DOHH2 (cell line): ENCODE measurements around the gene RHD.
A peak's percentile ranks its signal among the peaks of the same experiment; 100 is the strongest.
"Not testable (repeated sequence)": the region's sequence is repeated elsewhere in the genome, so short reads cannot be mapped to it uniquely, and the experiment has no call there.

Source experiments
- H3F3A ChIP-seq: fragments of 200-600 bp; sonication (generic), shearing (Covaris generic); 2 replicates; pipeline ENCODE4 v1.6.0; 2016; ENCODE audit warnings: antibody characterized with exemption, mild to moderate bottlenecking; ENCODE audit not compliant: control insufficient read depth, insufficient read depth
- H3K27ac ChIP-seq: fragments of 200-600 bp; sonication (generic); 2 replicates; pipeline ENCODE4 v1.5.1; 2014; ENCODE audit warnings: low read depth, mild to moderate bottlenecking, low read length, moderate library complexity
- H3K27me3 ChIP-seq: fragments of 200-600 bp; sonication (generic); 2 replicates; pipeline ENCODE4 v1.6.1; 2014; ENCODE audit warnings: mild to moderate bottlenecking, low read length, mixed read lengths; ENCODE audit not compliant: control insufficient read depth
- H3K36me3 ChIP-seq: fragments of 200-600 bp; sonication (generic); 2 replicates; pipeline ENCODE4 v1.6.1; 2014; ENCODE audit warnings: mild to moderate bottlenecking, low read length, moderate library complexity, mixed read lengths; ENCODE audit not compliant: control insufficient read depth
- H3K4me1 ChIP-seq: fragments of 200-600 bp; sonication (generic); 2 replicates; pipeline ENCODE4 v1.6.1; 2014; ENCODE audit warnings: mild to moderate bottlenecking, low read length, mixed read lengths; ENCODE audit not compliant: control insufficient read depth
- H3K4me2 ChIP-seq: fragments of 200-600 bp; sonication (generic); 2 replicates; pipeline ENCODE4 v1.6.0; 2014; ENCODE audit warnings: mild to moderate bottlenecking, low read length, moderate library complexity
- H3K4me3 ChIP-seq: fragments of 200-600 bp; sonication (generic); 2 replicates; pipeline ENCODE4 v1.5.1; 2014; ENCODE audit warnings: mild to moderate bottlenecking, low read length, mixed read lengths
- H3K79me2 ChIP-seq: fragments of 200-600 bp; sonication (generic); 2 replicates; pipeline ENCODE4 v1.6.1; 2014; ENCODE audit warnings: mild to moderate bottlenecking, low read length, mixed read lengths; ENCODE audit not compliant: control insufficient read depth
- H3K9me2 ChIP-seq: fragments of 200-600 bp; sonication (generic); replicated peaks from 2 replicates; pipeline ENCODE4 v1.6.1; 2014; ENCODE audit warnings: mild to moderate bottlenecking, low read length, mixed read lengths; ENCODE audit not compliant: control insufficient read depth
- H3K9me3 ChIP-seq: fragments of 200-600 bp; sonication (generic); 2 replicates; pipeline ENCODE4 v1.6.1; 2014; ENCODE audit warnings: antibody characterized with exemption, low read length, mixed read lengths; ENCODE audit not compliant: control insufficient read depth, insufficient read depth
- H4K20me1 ChIP-seq: fragments of 200-600 bp; sonication (generic); 2 replicates; pipeline ENCODE4 v1.6.0; 2014; ENCODE audit warnings: low read depth, mild to moderate bottlenecking, antibody characterized with exemption, low read length, moderate library complexity; ENCODE audit not compliant: control insufficient read depth, insufficient read depth
- CTCF ChIP-seq: fragments of 200-600 bp; sonication (generic); IDR thresholded peaks from one replicate; pipeline ENCODE4 v1.5.1; 2014; ENCODE audit warnings: antibody characterized with exemption, mild to moderate bottlenecking, low read depth, low read length; ENCODE audit not compliant: poor library complexity, severe bottlenecking
- EZH2phosphoT487 ChIP-seq: fragments of 200-600 bp; sonication (generic); IDR thresholded peaks from 2 replicates; pipeline ENCODE4 v1.6.1; 2017; ENCODE audit warnings: borderline replicate concordance, mild to moderate bottlenecking, antibody characterized with exemption, low read length, moderate library complexity, mixed read lengths

The RHD gene

GRCh38 chr1:25256578-25256965, 15.7 kb upstream of the RHD start:
- Histone ChIP-seq H3F3A (no peaks in the 10 kb centered on the region), H3K4me1 (no peaks in the 10 kb centered on the region), H3K36me3 (no peaks in the 10 kb centered on the region), H3K9me3 (no peaks in the 10 kb centered on the region), H4K20me1 (no peaks in the 10 kb centered on the region), H3K27ac (no peak overlapping the region), H3K9me2 (no peaks in the 10 kb centered on the region), H3K27me3 (no peaks in the 10 kb centered on the region), H3K79me2 (no peaks in the 10 kb centered on the region), H3K4me2 (no peak overlapping the region), H3K4me3 (no peak overlapping the region)
- no peak for TF ChIP-seq EZH2phosphoT487
- no peak for TF ChIP-seq CTCF

GRCh38 chr1:25257196-25257595, 15.1 kb upstream of the RHD start:
- Histone ChIP-seq H3K4me2 (no peak overlapping the region), H3K79me2 (no peaks in the 10 kb centered on the region), H3K4me3 (no peak overlapping the region), H4K20me1 (no peaks in the 10 kb centered on the region), H3K9me3 (no peaks in the 10 kb centered on the region), H3K9me2 (no peaks in the 10 kb centered on the region), H3F3A (no peaks in the 10 kb centered on the region), H3K27me3 (no peaks in the 10 kb centered on the region), H3K4me1 (no peaks in the 10 kb centered on the region), H3K36me3 (no peaks in the 10 kb centered on the region), H3K27ac (no peak overlapping the region)
- TF ChIP-seq CTCF: no peak

GRCh38 chr1:25259813-25260212, 12.5 kb upstream of the RHD start:
- H4K20me1 ChIP-seq, H3K9me3 ChIP-seq, H3K9me2 ChIP-seq, H3F3A ChIP-seq, H3K36me3 ChIP-seq, H3K79me2 ChIP-seq, H3K4me1 ChIP-seq, H3K27ac ChIP-seq, H3K4me3 ChIP-seq, H3K4me2 ChIP-seq, H3K27me3 ChIP-seq: not testable (repeated sequence)
- peak; percentile 9 for TF ChIP-seq CTCF

DNA sequence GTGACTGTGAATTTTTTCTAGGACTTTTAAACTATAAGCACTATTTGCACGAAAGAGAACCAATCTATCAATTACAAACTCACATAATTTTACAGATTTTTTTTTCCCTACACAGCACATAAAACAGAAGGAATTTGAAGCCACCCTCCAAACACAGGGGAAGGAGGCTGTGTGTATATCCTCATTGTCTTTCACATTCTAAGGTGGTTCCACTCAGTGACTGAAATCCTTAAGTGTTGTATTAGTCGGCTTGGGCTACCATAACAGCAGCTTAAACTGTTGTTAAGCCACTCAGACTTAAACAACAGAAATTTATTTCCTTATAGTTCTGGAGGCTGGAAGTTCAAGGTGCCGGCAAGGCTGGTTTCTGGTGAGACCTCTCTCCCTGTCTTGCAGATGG, 12.0 kb upstream of the RHD start:
- not testable (repeated sequence) for H3K4me3 ChIP-seq, H3K27ac ChIP-seq, H3K27me3 ChIP-seq, H3K9me3 ChIP-seq, H3F3A ChIP-seq, H3K9me2 ChIP-seq, H3K36me3 ChIP-seq, H4K20me1 ChIP-seq, H3K4me1 ChIP-seq, H3K79me2 ChIP-seq, H3K4me2 ChIP-seq

GRCh38 chr1:25266554-25267287, 5.6 kb upstream of the RHD start:
- not testable (repeated sequence) for H3K27me3 ChIP-seq, H3K79me2 ChIP-seq, H3K4me1 ChIP-seq, H3K9me2 ChIP-seq, H4K20me1 ChIP-seq, H3F3A ChIP-seq, H3K36me3 ChIP-seq, H3K9me3 ChIP-seq
- H3K4me3 ChIP-seq: peak overlapping the region; percentile 76
- H3K27ac ChIP-seq: 0 out of 2 replicates have a peak overlapping the region, but pooled peaks have one; percentile 37
- H3K4me2 ChIP-seq: peak overlapping the region; percentile 63

DNA sequence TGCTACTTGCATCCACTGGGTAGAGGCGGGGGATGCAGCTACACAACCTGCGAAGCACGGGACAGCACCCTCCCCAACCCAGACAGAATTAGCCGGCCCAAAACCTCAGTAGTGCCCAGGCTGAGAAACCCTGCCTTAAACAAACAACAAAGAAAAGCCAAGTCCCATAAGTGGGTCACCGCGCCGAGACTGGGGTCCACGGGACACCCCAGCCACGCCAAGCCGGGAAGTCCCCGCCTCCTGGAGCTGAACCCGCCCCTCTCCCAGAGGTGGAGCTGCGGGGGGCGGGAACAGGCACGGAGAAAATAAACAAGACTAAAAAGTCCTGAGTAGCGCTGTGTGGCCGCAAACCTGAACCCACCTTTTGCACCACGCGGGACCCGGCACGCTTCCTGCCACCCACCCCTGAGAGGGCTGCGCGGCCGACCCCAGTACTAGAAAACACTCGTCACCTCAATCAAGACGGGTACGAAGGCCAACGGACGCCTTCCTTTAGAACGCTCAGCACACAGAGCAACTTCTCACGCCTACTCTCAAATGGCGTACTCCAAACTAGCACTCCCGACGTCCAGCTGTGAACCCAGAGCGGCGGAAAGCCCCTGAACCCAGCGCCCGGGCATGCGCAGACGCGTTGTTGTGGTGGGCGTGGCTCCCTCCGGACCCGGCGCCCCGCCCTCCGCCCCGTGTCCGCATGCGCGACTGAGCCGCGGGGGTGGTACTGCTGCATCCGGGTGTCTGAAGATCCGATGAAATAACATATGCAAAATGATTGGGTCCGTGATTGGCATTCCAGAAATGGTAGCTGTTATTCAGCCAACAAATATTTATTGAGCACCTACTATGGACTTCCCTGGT, 4.8 kb upstream of the RHD start:
- H3K4me3 ChIP-seq: peak overlapping the region; percentile 66

More for the DNA sequence above, 4.8 kb upstream of the RHD start:
- H3K4me2 ChIP-seq: peak overlapping the region; percentile 58
- H3K4me1 ChIP-seq, H3K9me3 ChIP-seq, H3K27me3 ChIP-seq, H4K20me1 ChIP-seq, H3K79me2 ChIP-seq, H3K9me2 ChIP-seq, H3F3A ChIP-seq, H3K36me3 ChIP-seq: not testable (repeated sequence)
- H3K27ac ChIP-seq: peak overlapping the region; percentile 37; the same call in 1 of the 2 replicates
